ENCODE data around the gene PSMD6.

GRCh38 chr3:63970631-63971475, 52.4 kb downstream of the PSMD6 start:
- TF ChIP-seq CTCF (IDR thresholded peaks at IDR 0.05; ENCODE audit: poor library complexity) (no peak), EZH2 (IDR thresholded peaks at IDR 0.05; ENCODE audit: borderline replicate concordance) (no peak)
